OCI-LY3 (cell line): ENCODE results near the gene FYN.

ENCODE experiments used
- CTCF ChIP-seq: fragments of 200-600, 300-600 bp; sonication (generic); IDR thresholded peaks from 2 replicates; pipeline ENCODE4 v1.5.1; 2014; ENCODE audit warnings: antibody characterized with exemption, low read length, low read depth
- EZH2phosphoT487 ChIP-seq: fragments of 200-600 bp; shearing (Covaris generic); IDR thresholded peaks from 2 replicates; pipeline ENCODE4 v1.6.1; 2018; ENCODE audit warnings: antibody characterized with exemption, mixed run types, low read depth

- TF ChIP-seq CTCF (no peak), EZH2phosphoT487 (no peak)
Measured at GRCh38 chr6:111871207-111871606, 2.0 kb downstream of the FYN start.
